WTC11 (cell line): Measurements from ENCODE around the gene PLEKHA3. TPM values are rescaled to one million over a fixed set of nuclear protein-coding genes. Genes with fewer than 3 reads are reported as not detected.

Experiments
- ATAC-seq: fragments of 200-7000 bp; cut with Tn5 transposase; 2 replicates; pipeline ENCODE4 v1.10.0; 2021; ENCODE audit warnings: mild to moderate bottlenecking, moderate library complexity
- CTCF ChIA-PET: fragments of 300-600 bp; sonication (Branson Sonifier 250); formaldehyde crosslinking; loops from one replicate; lab custom pipeline; 2021; ENCODE audit warnings: antibody characterized with exemption; lab: Charles Lee
- POLR2A ChIA-PET: fragments of 350-600 bp; sonication (Branson Sonifier 250); formaldehyde crosslinking; loops from one replicate; lab custom pipeline; 2021; ENCODE audit warnings: antibody characterized with exemption; lab: Charles Lee
- DNase-seq: peaks from one replicate; pipeline ENCODE4 v3.0.0; 2021; ENCODE audit warnings: low spot score
- H3K27ac Mint-ChIP-seq: 2 replicates; pipeline ENCODE4 v1.8.0; 2021; ENCODE audit warnings: mixed read lengths
- H3K27me3 Mint-ChIP-seq: 2 replicates; pipeline ENCODE4 v1.8.0; 2021; ENCODE audit warnings: low read depth, mild to moderate bottlenecking, moderate library complexity, mixed read lengths
- H3K36me3 Mint-ChIP-seq: 2 replicates; pipeline ENCODE4 v1.8.0; 2021; ENCODE audit warnings: mixed read lengths
- H3K4me1 Mint-ChIP-seq: 2 replicates; pipeline ENCODE4 v1.8.0; 2022; ENCODE audit warnings: mixed read lengths
- H3K4me3 Mint-ChIP-seq: 2 replicates; pipeline ENCODE4 v1.8.0; 2021; ENCODE audit warnings: mild to moderate bottlenecking, moderate library complexity, mixed read lengths
- H3K9me3 Mint-ChIP-seq: 2 replicates; pipeline ENCODE4 v1.8.0; 2021; ENCODE audit warnings: mixed read lengths
- AFF4 ChIP-seq: sonication (generic); formaldehyde crosslinking; IDR thresholded peaks from 2 replicates; pipeline ENCODE4 v1.8.1; 2023; ENCODE audit warnings: mild to moderate bottlenecking, missing genetic modification reagents, borderline replicate concordance
- CTCF ChIP-seq: fragments of 200-600 bp; IDR thresholded peaks from 2 replicates; pipeline ENCODE4 v1.8.0; 2022; ENCODE audit warnings: antibody characterized with exemption
- E2F4 ChIP-seq: sonication (generic); formaldehyde crosslinking; IDR thresholded peaks from 2 replicates; pipeline ENCODE4 v1.8.1; 2022; ENCODE audit warnings: low read depth, mild to moderate bottlenecking, moderate library complexity, missing genetic modification reagents, borderline replicate concordance
- E2F5 ChIP-seq: sonication (generic); formaldehyde crosslinking; IDR thresholded peaks from 2 replicates; pipeline ENCODE4 v1.8.1; 2022; ENCODE audit warnings: mild to moderate bottlenecking, moderate library complexity, missing genetic modification reagents
- ERG ChIP-seq: fragments of 250-450 bp; sonication (Bioruptor Pico); IDR thresholded peaks from 2 replicates; pipeline ENCODE4 v1.8.0; 2021; ENCODE audit warnings: mild to moderate bottlenecking
- FOXJ3 ChIP-seq: sonication (generic); formaldehyde crosslinking; IDR thresholded peaks from 2 replicates; pipeline ENCODE4 v1.9.0; 2021; ENCODE audit warnings: missing genetic modification reagents, mild to moderate bottlenecking, borderline replicate concordance
- GABPB1 ChIP-seq: sonication (generic); formaldehyde crosslinking; IDR thresholded peaks from 2 replicates; pipeline ENCODE4 v1.8.1; 2023; ENCODE audit warnings: mild to moderate bottlenecking, missing genetic modification reagents
- GTF2I ChIP-seq: fragments of 250-450 bp; sonication (Bioruptor Pico); conservative IDR thresholded peaks from 2 replicates; pipeline ENCODE4 v1.4.0; 2021; ENCODE audit warnings: mild to moderate bottlenecking
- JAZF1 ChIP-seq: fragments of 250-450 bp; sonication (Bioruptor Pico); IDR thresholded peaks from 2 replicates; pipeline ENCODE4 v1.9.0; 2021; ENCODE audit warnings: moderate library complexity, mild to moderate bottlenecking, inconsistent platforms
- KAT7 ChIP-seq: sonication (generic); formaldehyde crosslinking; IDR thresholded peaks from 2 replicates; pipeline ENCODE4 v1.8.1; 2023; ENCODE audit warnings: missing genetic modification reagents, mild to moderate bottlenecking, borderline replicate concordance
- MLX ChIP-seq: sonication (generic); formaldehyde crosslinking; IDR thresholded peaks from 2 replicates; pipeline ENCODE4 v1.8.1; 2023; ENCODE audit warnings: mild to moderate bottlenecking, missing genetic modification reagents, moderate library complexity
- NFYB ChIP-seq: sonication (generic); formaldehyde crosslinking; conservative IDR thresholded peaks from 2 replicates; pipeline ENCODE4 v1.8.0; 2022; ENCODE audit warnings: low read depth, missing genetic modification reagents
- OVOL2 ChIP-seq: fragments of 250-450 bp; sonication (Bioruptor Pico); IDR thresholded peaks from 2 replicates; pipeline ENCODE4 v1.9.0; 2021; ENCODE audit warnings: mild to moderate bottlenecking, borderline replicate concordance
- PRRX2 ChIP-seq: fragments of 250-450 bp; sonication (Bioruptor Pico); IDR thresholded peaks from 2 replicates; pipeline ENCODE4 v1.8.0; 2021; ENCODE audit warnings: mild to moderate bottlenecking
- RELA ChIP-seq: sonication (generic); formaldehyde crosslinking; IDR thresholded peaks from 2 replicates; pipeline ENCODE4 v1.8.1; 2022; ENCODE audit warnings: missing genetic modification reagents, mild to moderate bottlenecking, borderline replicate concordance
- TEAD4 ChIP-seq: sonication (generic); formaldehyde crosslinking; IDR thresholded peaks from 2 replicates; pipeline ENCODE4 v1.8.0; 2022; ENCODE audit warnings: mild to moderate bottlenecking, missing genetic modification reagents
- USF2 ChIP-seq: sonication (generic); formaldehyde crosslinking; IDR thresholded peaks from 2 replicates; pipeline ENCODE4 v1.8.1; 2023; ENCODE audit warnings: mild to moderate bottlenecking, missing genetic modification reagents, moderate library complexity
- ZBTB43 ChIP-seq: sonication (generic); formaldehyde crosslinking; IDR thresholded peaks from 2 replicates; pipeline ENCODE4 v1.8.1; 2023; ENCODE audit warnings: mild to moderate bottlenecking, missing genetic modification reagents
- ZNF263 ChIP-seq: sonication (generic); formaldehyde crosslinking; IDR thresholded peaks from 2 replicates; pipeline ENCODE4 v1.8.1; 2022; ENCODE audit warnings: low read depth, mild to moderate bottlenecking, moderate library complexity, missing genetic modification reagents
- ZNF317 ChIP-seq: sonication (generic); formaldehyde crosslinking; IDR thresholded peaks from 2 replicates; pipeline ENCODE4 v1.8.1; 2023; ENCODE audit warnings: low read depth, mild to moderate bottlenecking, moderate library complexity, missing genetic modification reagents, borderline replicate concordance
- ZNF396 ChIP-seq: fragments of 250-450 bp; sonication (Bioruptor Pico); IDR thresholded peaks from 2 replicates; pipeline ENCODE4 v1.8.0; 2021; ENCODE audit warnings: mild to moderate bottlenecking, moderate library complexity, borderline replicate concordance
- total RNA-seq: library from RNA; stranded (reverse); gene quantifications from 3 replicates; pipeline ENCODE4 v1.2.3, GENCODE V29; 2021

PLEKHA3 gene
- total RNA-seq, 1 experiment from 2014 or later = 18.7 TPM

- no peak overlapping the region; the same call in 1 of the 2 replicates for H3K4me3 Mint-ChIP-seq
- H3K36me3 Mint-ChIP-seq = peaks cover 17% of the 10 kb centered on the region
- H3K9me3 Mint-ChIP-seq = peaks cover 7% of the 10 kb centered on the region
- no peak for DNase-seq
- ChIA-PET POLR2A (no interaction called here), CTCF (no interaction called here)
- no peaks in the 10 kb centered on the region for H3K27me3 Mint-ChIP-seq
- H3K4me1 Mint-ChIP-seq = peaks cover 20% of the 10 kb centered on the region
- TF ChIP-seq GTF2I = no peak
- TF ChIP-seq E2F4 (CRISPR knock-in tag) = no peak
- no peak for TF ChIP-seq PRRX2
- TF ChIP-seq ZNF263 = no peak
- no peak for TF ChIP-seq ZBTB43 (CRISPR knock-in tag)
- TF ChIP-seq KAT7 = no peak
- no peak for TF ChIP-seq JAZF1 (CRISPR knock-in tag)
- no peak for TF ChIP-seq NFYB (CRISPR knock-in tag)
- TF ChIP-seq ERG = no peak
- no peak for TF ChIP-seq E2F5 (CRISPR knock-in tag)
- TF ChIP-seq OVOL2 = no peak
- TF ChIP-seq GABPB1 (CRISPR knock-in tag) = no peak
- TF ChIP-seq AFF4 (CRISPR knock-in tag) = no peak
- TF ChIP-seq USF2 (CRISPR knock-in tag) = no peak
- TF ChIP-seq, all 79 proteins: peak for 0
- H3K27ac Mint-ChIP-seq = no peak overlapping the region; the same call in 1 of the 2 replicates
- ATAC-seq = no peak
Observed at GRCh38 chr2:178452334-178452733, 27.9 kb upstream of the PLEKHA3 start.

GRCh38 chr2:178452870-178453269 lies 27.4 kb upstream of the PLEKHA3 start:
- H3K4me3 Mint-ChIP-seq = no peak overlapping the region
- H3K36me3 Mint-ChIP-seq = peaks cover 13% of the 10 kb centered on the region
- ChIA-PET CTCF (no interaction called here), POLR2A (no interaction called here)
- H3K27me3 Mint-ChIP-seq = no peaks in the 10 kb centered on the region
- peaks cover 7% of the 10 kb centered on the region for H3K9me3 Mint-ChIP-seq
- H3K4me1 Mint-ChIP-seq = peaks cover 23% of the 10 kb centered on the region
- DNase-seq (no peak), ATAC-seq (no peak)
- no peak overlapping the region for H3K27ac Mint-ChIP-seq
- no peak for TF ChIP-seq FOXJ3 (CRISPR knock-in tag)
- TF ChIP-seq TEAD4 (CRISPR knock-in tag) = no peak
- no peak for TF ChIP-seq ZBTB43 (CRISPR knock-in tag)
- TF ChIP-seq RELA (CRISPR knock-in tag) = no peak
- no peak for TF ChIP-seq CTCF
- TF ChIP-seq ZNF317 (CRISPR knock-in tag) = no peak
- no peak for TF ChIP-seq ZNF396 (CRISPR knock-in tag)
- TF ChIP-seq MLX (CRISPR knock-in tag) = no peak
